Measurements from ENCODE around the gene FITM2.

FITM2 gene

GRCh38 chr20:44310664-44311639, at the start of gene FITM2 (continued):
- TF ChIP-seq ZBTB44 (tag by site-specific recombination; IDR thresholded peaks at IDR 0.05) (no peak), KLF10 (tag by site-specific recombination; IDR thresholded peaks at IDR 0.05) (no peak), ZNF140 (tag by site-specific recombination; IDR thresholded peaks at IDR 0.05) (no peak), ZBTB1 (tag by site-specific recombination; IDR thresholded peaks at IDR 0.05) (no peak), ZNF423 (tag by site-specific recombination; IDR thresholded peaks at IDR 0.05) (no peak), ZNF18 (tag by site-specific recombination; IDR thresholded peaks at IDR 0.05) (no peak), ZNF391 (tag by site-specific recombination; IDR thresholded peaks at IDR 0.05; ENCODE audit: borderline replicate concordance, low read depth) (peak; percentile 87; the same call in 1 of the 2 replicates), ZNF223 (tag by site-specific recombination; IDR thresholded peaks at IDR 0.05) (no peak), ZFP37 (tag by site-specific recombination; IDR thresholded peaks at IDR 0.05) (peak; percentile 87; the same call in 1 of the 2 replicates), KLF8 (tag by site-specific recombination; IDR thresholded peaks at IDR 0.05) (peak; percentile 82; the same call in 1 of the 2 replicates), ZBTB7A (tag by site-specific recombination; IDR thresholded peaks at IDR 0.05; ENCODE audit: low read depth) (peak; percentile 71), ZBTB10 (tag by site-specific recombination; IDR thresholded peaks at IDR 0.05) (peak; percentile 66; the same call in 1 of the 2 replicates), ZNF510 (tag by site-specific recombination; IDR thresholded peaks at IDR 0.05; ENCODE audit: insufficient replicate concordance) (no peak), INSM2 (tag by site-specific recombination; IDR thresholded peaks at IDR 0.05) (peak; percentile 68; the same call in 1 of the 2 replicates), SP2 (tag by site-specific recombination; IDR thresholded peaks at IDR 0.05) (peak; percentile 42), ZNF791 (tag by site-specific recombination; IDR thresholded peaks at IDR 0.05) (0 out of 2 replicates have a peak, but pooled peaks have one; percentile 9), KLF17 (tag by site-specific recombination; IDR thresholded peaks at IDR 0.05) (peak; percentile 97), ZNF239 (tag by site-specific recombination; IDR thresholded peaks at IDR 0.05) (no peak), ZNF621 (tag by site-specific recombination; IDR thresholded peaks at IDR 0.05) (no peak), ZBTB6 (tag by site-specific recombination; IDR thresholded peaks at IDR 0.05) (peak; percentile 37; the same call in 1 of the 2 replicates), PRDM1 (tag by site-specific recombination; IDR thresholded peaks at IDR 0.05) (no peak), ZNF624 (tag by site-specific recombination; IDR thresholded peaks at IDR 0.05) (no peak), ZSCAN23 (tag by site-specific recombination; IDR thresholded peaks at IDR 0.05) (peak; percentile 61; the same call in 1 of the 2 replicates), SP3 (tag by site-specific recombination; IDR thresholded peaks at IDR 0.05) (peak; percentile 61; the same call in 1 of the 2 replicates), ZNF426 (tag by site-specific recombination; IDR thresholded peaks at IDR 0.05) (no peak), ZNF785 (tag by site-specific recombination; IDR thresholded peaks at IDR 0.05) (no peak; the same call in 1 of the 2 replicates), ZNF707 (tag by site-specific recombination; IDR thresholded peaks at IDR 0.05) (no peak), ZNF830 (tag by site-specific recombination; IDR thresholded peaks at IDR 0.05; ENCODE audit: low read depth) (no peak)
